Measurements from ENCODE around the gene PCNX4. TPM values are rescaled to one million over a fixed set of nuclear protein-coding genes. Genes with fewer than 3 reads are reported as not detected.

PCNX4 gene
- total RNA-seq, 1 donor from 2014 or later, result 39.8 TPM

GRCh38 chr14:60133487-60133886 lies 41.8 kb downstream of the PCNX4 start:
- Histone ChIP-seq H3K36me3 (ENCODE audit: control insufficient read depth, insufficient read depth, low read length) (no peaks in the 10 kb centered on the region), H3K4me3 (ENCODE audit: low read depth, low read length) (no peak overlapping the region), H3K27me3 (ENCODE audit: control insufficient read depth, insufficient read depth, low read length) (no peaks in the 10 kb centered on the region)
- DNase-seq (ENCODE audit: low read depth), result peak; percentile 35
- no peak for TF ChIP-seq CTCF (IDR thresholded peaks at IDR 0.05; ENCODE audit: insufficient read depth, low read length, severe bottlenecking)
- no peak for FAIRE-seq

GRCh38 chr14:60134702-60135101 lies 43.0 kb downstream of the PCNX4 start:
- no peak for FAIRE-seq
- DNase-seq (ENCODE audit: low read depth), result peak; percentile 18
- Histone ChIP-seq H3K4me3 (ENCODE audit: low read depth, low read length) (no peak overlapping the region), H3K36me3 (ENCODE audit: control insufficient read depth, insufficient read depth, low read length) (no peaks in the 10 kb centered on the region), H3K27me3 (ENCODE audit: control insufficient read depth, insufficient read depth, low read length) (no peaks in the 10 kb centered on the region)
- TF ChIP-seq CTCF (IDR thresholded peaks at IDR 0.05; ENCODE audit: insufficient read depth, low read length, severe bottlenecking), result no peak

- peaks cover 13% of the 10 kb centered on the region for H3K36me3 ChIP-seq (ENCODE audit: control insufficient read depth, insufficient read depth, low read length)
- H3K27me3 ChIP-seq (ENCODE audit: control insufficient read depth, insufficient read depth, low read length), result no peaks in the 10 kb centered on the region
- no peak overlapping the region for H3K4me3 ChIP-seq (ENCODE audit: low read depth, low read length)
- DNase-seq (ENCODE audit: low read depth) (peak; percentile 94), FAIRE-seq (peak; percentile 98)
- TF ChIP-seq CTCF (IDR thresholded peaks at IDR 0.05; ENCODE audit: insufficient read depth, low read length, severe bottlenecking), result no peak
Measured at GRCh38 chr14:60151715-60152114, 60.0 kb downstream of the PCNX4 start.

- no peak for TF ChIP-seq CTCF (IDR thresholded peaks at IDR 0.05; ENCODE audit: insufficient read depth, low read length, severe bottlenecking)
- peaks cover 7% of the 10 kb centered on the region for H3K36me3 ChIP-seq (ENCODE audit: control insufficient read depth, insufficient read depth, low read length)
Measured at GRCh38 chr14:60153991-60154390, 62.3 kb downstream of the PCNX4 start.

GRCh38 chr14:60154671-60155070 lies 62.9 kb downstream of the PCNX4 start:
- H3K36me3 ChIP-seq (ENCODE audit: control insufficient read depth, insufficient read depth, low read length), result peaks cover 7% of the 10 kb centered on the region
- H3K4me3 ChIP-seq (ENCODE audit: low read depth, low read length), result no peak overlapping the region
- no peaks in the 10 kb centered on the region for H3K27me3 ChIP-seq (ENCODE audit: control insufficient read depth, insufficient read depth, low read length)
- FAIRE-seq (no peak), DNase-seq (ENCODE audit: low read depth) (no peak)
- TF ChIP-seq CTCF (IDR thresholded peaks at IDR 0.05; ENCODE audit: insufficient read depth, low read length, severe bottlenecking), result no peak

More at GRCh38 chr14:60153991-60154390, 62.3 kb downstream of the PCNX4 start:
- Histone ChIP-seq H3K4me3 (ENCODE audit: low read depth, low read length) (no peak overlapping the region), H3K27me3 (ENCODE audit: control insufficient read depth, insufficient read depth, low read length) (no peaks in the 10 kb centered on the region)
- DNase-seq (ENCODE audit: low read depth) (no peak), FAIRE-seq (no peak)

GRCh38 chr14:60160422-60160821 lies 68.7 kb downstream of the PCNX4 start:
- no peak for TF ChIP-seq CTCF (IDR thresholded peaks at IDR 0.05; ENCODE audit: insufficient read depth, low read length, severe bottlenecking)
- H3K27me3 ChIP-seq (ENCODE audit: control insufficient read depth, insufficient read depth, low read length), result no peaks in the 10 kb centered on the region
- no peak overlapping the region for H3K4me3 ChIP-seq (ENCODE audit: low read depth, low read length)
- H3K36me3 ChIP-seq (ENCODE audit: control insufficient read depth, insufficient read depth, low read length), result peaks cover 1% of the 10 kb centered on the region
- no peak for DNase-seq (ENCODE audit: low read depth)
- no peak for FAIRE-seq
